H9 (cell line): ENCODE data around the gene CNMD. TPM values are rescaled to one million over a fixed set of nuclear protein-coding genes. Genes with fewer than 3 reads are reported as not detected.
"Not testable (repeated sequence)": the region's sequence is repeated elsewhere in the genome, so short reads cannot be mapped to it uniquely, and the experiment has no call there.

Experiments used
- DNase-seq: peaks from one replicate; pipeline ENCODE4 v3.0.0-alpha.2; 2017
- H2AFZ ChIP-seq: one replicate; pipeline ENCODE4 v1.6.1; 2013; ENCODE audit warnings: mild to moderate bottlenecking, low read length, control low read depth, moderate library complexity
- H2AK5ac ChIP-seq: 2 replicates; pipeline ENCODE4 v1.6.1; 2013; ENCODE audit warnings: low read length, control low read depth, mixed read lengths; ENCODE audit not compliant: insufficient read length
- H2BK120ac ChIP-seq: one replicate; pipeline ENCODE4 v1.6.1; 2013; ENCODE audit warnings: low read depth, mild to moderate bottlenecking, low read length, control low read depth, inconsistent platforms; ENCODE audit not compliant: poor library complexity, severe bottlenecking
- H2BK12ac ChIP-seq: 2 replicates; pipeline ENCODE4 v1.6.1; 2013; ENCODE audit warnings: low read length, control low read depth, mixed read lengths, low read depth; ENCODE audit not compliant: insufficient read length
- H2BK15ac ChIP-seq: 2 replicates; pipeline ENCODE4 v1.6.1; 2013; ENCODE audit warnings: low read depth, low read length, control low read depth
- H2BK20ac ChIP-seq: one replicate; pipeline ENCODE4 v1.6.1; 2013; ENCODE audit warnings: low read depth, mild to moderate bottlenecking, low read length, control low read depth, inconsistent platforms; ENCODE audit not compliant: poor library complexity, severe bottlenecking
- H2BK5ac ChIP-seq: 2 replicates; pipeline ENCODE4 v1.6.1; 2013; ENCODE audit warnings: low read length, control low read depth, mixed read lengths; ENCODE audit not compliant: insufficient read length
- H3K14ac ChIP-seq: 2 replicates; pipeline ENCODE4 v1.6.1; 2013; ENCODE audit warnings: low read length, control low read depth; ENCODE audit not compliant: insufficient read depth
- H3K18ac ChIP-seq: 2 replicates; pipeline ENCODE4 v1.6.1; 2013; ENCODE audit warnings: low read depth, mild to moderate bottlenecking, mixed read lengths, low read length, control low read depth; ENCODE audit not compliant: insufficient read length
- H3K23ac ChIP-seq: 2 replicates; pipeline ENCODE4 v1.6.1; 2013; ENCODE audit warnings: low read length, control low read depth, mixed read lengths, low read depth; ENCODE audit not compliant: insufficient read length
- H3K23me2 ChIP-seq: 2 replicates; pipeline ENCODE4 v1.6.1; 2013; ENCODE audit warnings: low read depth, mild to moderate bottlenecking, mixed read lengths, low read length, control low read depth; ENCODE audit not compliant: insufficient read length, poor library complexity, severe bottlenecking
- H3K27ac ChIP-seq: 2 replicates; pipeline ENCODE4 v1.5.1; 2013; ENCODE audit warnings: low read length, control low read depth, mixed read lengths, low read depth; ENCODE audit not compliant: insufficient read length
- H3K27me3 ChIP-seq: 2 replicates; pipeline ENCODE4 v1.6.1; 2013; ENCODE audit warnings: low read length, control low read depth, inconsistent platforms; ENCODE audit not compliant: insufficient read depth
- H3K4ac ChIP-seq: 2 replicates; pipeline ENCODE4 v1.6.1; 2013; ENCODE audit warnings: low read depth, mild to moderate bottlenecking, control low read depth, inconsistent platforms, low read length, moderate library complexity
- H3K4me1 ChIP-seq: 2 replicates; pipeline ENCODE4 v1.6.1; 2013; ENCODE audit warnings: low read length, control low read depth, inconsistent platforms; ENCODE audit not compliant: insufficient read depth
- H3K4me2 ChIP-seq: 2 replicates; pipeline ENCODE4 v1.6.1; 2013; ENCODE audit warnings: low read length, control low read depth, mixed read lengths; ENCODE audit not compliant: insufficient read length, insufficient read depth
- H3K56ac ChIP-seq: 2 replicates; pipeline ENCODE4 v1.6.1; 2013; ENCODE audit warnings: low read depth, mild to moderate bottlenecking, mixed read lengths, low read length, control low read depth; ENCODE audit not compliant: insufficient read length
- H3K79me1 ChIP-seq: 2 replicates; pipeline ENCODE4 v1.6.1; 2013; ENCODE audit warnings: low read depth, mild to moderate bottlenecking, moderate library complexity, low read length, control low read depth, inconsistent platforms; ENCODE audit not compliant: insufficient read depth, poor library complexity, severe bottlenecking
- H3K79me2 ChIP-seq: 2 replicates; pipeline ENCODE4 v1.6.1; 2013; ENCODE audit warnings: low read length, control low read depth, inconsistent platforms; ENCODE audit not compliant: insufficient read depth
- H3K9ac ChIP-seq: 2 replicates; pipeline ENCODE4 v1.6.1; 2013; ENCODE audit warnings: low read length, control low read depth, mixed read lengths; ENCODE audit not compliant: insufficient read length; ENCODE audit errors: extremely low read depth
- H3K9me3 ChIP-seq: one replicate; pipeline ENCODE4 v1.6.1; 2013; ENCODE audit warnings: low read depth, low read length, inconsistent platforms; ENCODE audit not compliant: control insufficient read depth
- H3T11ph ChIP-seq: one replicate; pipeline ENCODE4 v1.6.1; 2013; ENCODE audit warnings: mild to moderate bottlenecking, low read length, control low read depth, inconsistent platforms
- H4K20me1 ChIP-seq: one replicate; pipeline ENCODE4 v1.6.1; 2013; ENCODE audit not compliant: control insufficient read depth, insufficient read length, insufficient read depth
- H4K5ac ChIP-seq: 2 replicates; pipeline ENCODE4 v1.6.1; 2013; ENCODE audit warnings: low read depth, mild to moderate bottlenecking, mixed read lengths, low read length, control low read depth; ENCODE audit not compliant: insufficient read length
- H4K8ac ChIP-seq: replicated peaks from 2 replicates; pipeline ENCODE4 v1.6.1; 2013; ENCODE audit warnings: low read length, control low read depth, mixed read lengths, low read depth; ENCODE audit not compliant: insufficient read length
- H4K91ac ChIP-seq: 2 replicates; pipeline ENCODE4 v1.6.1; 2013; ENCODE audit warnings: low read depth, mild to moderate bottlenecking, moderate library complexity, mixed read lengths, low read length, control low read depth; ENCODE audit not compliant: insufficient read length
- H3K27ac Mint-ChIP-seq, 3 experiments: 2 replicates in 2 of 3; 3 replicates in 1 of 3; pipeline ENCODE4 v1.8.0; 2020 to 2021; ENCODE audit warnings: mixed read lengths in 3 of 3, mild to moderate bottlenecking in 1 of 3, moderate library complexity in 1 of 3
- H3K27me3 Mint-ChIP-seq: 2 replicates; pipeline ENCODE4 v1.8.0; 2021; ENCODE audit warnings: low read depth, mild to moderate bottlenecking, moderate library complexity, mixed read lengths
- H3K36me3 Mint-ChIP-seq, 3 experiments: 2 replicates in 2 of 3; 3 replicates in 1 of 3; pipeline ENCODE4 v1.8.0; 2020 to 2021; ENCODE audit warnings: low read depth in 3 of 3, mixed read lengths in 3 of 3; ENCODE audit not compliant: insufficient read depth in 1 of 3
- H3K4me1 Mint-ChIP-seq, 2 experiments: 2 replicates each; pipeline ENCODE4 v1.8.0; 2020; ENCODE audit warnings: mixed read lengths in 2 of 2
- H3K4me3 Mint-ChIP-seq, 2 experiments: 2 replicates in 1 of 2; 3 replicates in 1 of 2; pipeline ENCODE4 v1.8.0; 2020 to 2021; ENCODE audit warnings: mild to moderate bottlenecking in 2 of 2, mixed read lengths in 2 of 2, moderate library complexity in 1 of 2
- H3K9me3 Mint-ChIP-seq, 2 experiments: 2 replicates in 1 of 2; 3 replicates in 1 of 2; pipeline ENCODE4 v1.8.0; 2020; ENCODE audit warnings: mild to moderate bottlenecking in 2 of 2, mixed read lengths in 2 of 2, moderate library complexity in 1 of 2
- CTCF ChIP-seq: fragments of 200-600 bp; sonication (generic); conservative IDR thresholded peaks from 3 replicates; pipeline ENCODE4 v1.8.0; 2021; ENCODE audit warnings: antibody characterized with exemption, mild to moderate bottlenecking
- WGBS: extraction: QIAGEN DNeasy Blood & Tissue Kit; methylation state at CpG from one replicate; pipeline ENCODE4 v1.1.7; 2013; ENCODE audit warnings: missing lambda C conversion rate, low lambda C conversion rate, mixed read lengths; ENCODE audit not compliant: insufficient read length; ENCODE audit errors: extremely low coverage; 5-methylcytosine and 5-hydroxymethylcytosine counted together
- total RNA-seq: library from RNA; stranded (reverse); gene quantifications from 2 replicates; pipeline ENCODE4 v1.2.1, GENCODE V29; 2021

Gene CNMD
- total RNA-seq, 1 experiment from 2014 or later: 96.0 TPM

GRCh38 chr13:52711286-52711685 lies 28.3 kb downstream of the CNMD start:
- no peaks in the 10 kb centered on the region; the same call in 1 of the 2 replicates for H3K27me3 Mint-ChIP-seq
- peak; percentile 50 for DNase-seq
- no peak overlapping the region for H2BK12ac ChIP-seq
- no peaks in the 10 kb centered on the region for H3K79me1 ChIP-seq
- H2AK5ac ChIP-seq: no peak overlapping the region
- H3K18ac ChIP-seq: no peak overlapping the region
- H3T11ph ChIP-seq: no peak overlapping the region
- H2AFZ ChIP-seq: no peak overlapping the region
- no peak overlapping the region for H2BK120ac ChIP-seq
- no peak overlapping the region for H2BK5ac ChIP-seq
- peak; percentile 41; the same call in 2 of the 3 replicates for TF ChIP-seq CTCF
- no peak overlapping the region for H3K27ac ChIP-seq
- H2BK20ac ChIP-seq: no peak overlapping the region
- no peaks in the 10 kb centered on the region for H4K20me1 ChIP-seq
- H4K5ac ChIP-seq: no peak overlapping the region
- H3K4ac ChIP-seq: no peak overlapping the region
- H3K56ac ChIP-seq: no peak overlapping the region
- H3K9me3 ChIP-seq: no peaks in the 10 kb centered on the region
- no peaks in the 10 kb centered on the region for H3K27me3 ChIP-seq
- no peak overlapping the region for H3K4me2 ChIP-seq
- H3K9ac ChIP-seq: no peak overlapping the region
- H3K23me2 ChIP-seq: no peaks in the 10 kb centered on the region
- H4K8ac ChIP-seq: no peak overlapping the region
- H3K23ac ChIP-seq: no peak overlapping the region
- peaks cover 2 to 5% of the 10 kb centered on the region in 2 experiments; a peak in 4 of 5 replicates for H3K9me3 Mint-ChIP-seq
- no peak overlapping the region for H2BK15ac ChIP-seq
- no CpG with 5 or more reads among the region's 3 CpGs for WGBS
- H3K27ac Mint-ChIP-seq: peak overlapping the region in 2 of 3 experiments; percentile 33 to 35; a peak in 2 of 7 replicates
- no peak overlapping the region for H3K14ac ChIP-seq
- H3K36me3 Mint-ChIP-seq: peaks cover 5 to 45% (median 43%) of the 10 kb centered on the region in 3 experiments
- peaks cover 29 to 31% of the 10 kb centered on the region in 2 experiments for H3K4me1 Mint-ChIP-seq
- H3K79me2 ChIP-seq: no peaks in the 10 kb centered on the region
- H3K4me3 Mint-ChIP-seq: no peak overlapping the region
- H3K4me1 ChIP-seq: no peaks in the 10 kb centered on the region
- H4K91ac ChIP-seq: no peak overlapping the region

GRCh38 chr13:52708266-52708665 lies 31.4 kb downstream of the CNMD start:
- not testable (repeated sequence) for H4K91ac ChIP-seq, H3K9ac ChIP-seq, H3K79me2 ChIP-seq, H4K8ac ChIP-seq, H3K23ac ChIP-seq, H3K23me2 ChIP-seq, DNase-seq, H3K4ac ChIP-seq, H3K4me1 ChIP-seq, H2BK120ac ChIP-seq, H3K56ac ChIP-seq, H3T11ph ChIP-seq, H2AK5ac ChIP-seq, H3K18ac ChIP-seq, H4K20me1 ChIP-seq, H3K4me3 Mint-ChIP-seq, H2BK20ac ChIP-seq, H2AFZ ChIP-seq, H2BK12ac ChIP-seq, H3K27ac Mint-ChIP-seq, H3K4me2 ChIP-seq, H3K79me1 ChIP-seq, H3K27me3 ChIP-seq, H3K9me3 Mint-ChIP-seq, H4K5ac ChIP-seq, H3K27ac ChIP-seq, H3K9me3 ChIP-seq, H3K14ac ChIP-seq, H2BK15ac ChIP-seq, H3K27me3 Mint-ChIP-seq, H2BK5ac ChIP-seq
- H3K36me3 Mint-ChIP-seq: peaks cover 0 to 40% (median 33%) of the 10 kb centered on the region in 3 experiments; a peak in 5 of 7 replicates
- no CpG with 5 or more reads among the region's 12 CpGs for WGBS
- peaks cover 33 to 36% of the 10 kb centered on the region in 2 experiments for H3K4me1 Mint-ChIP-seq
